ENCODE data around the gene IL17A. TPM values are rescaled to one million over a fixed set of nuclear protein-coding genes. Genes with fewer than 3 reads are reported as not detected.

IL17A gene
- not detected in 2 replicates for total RNA-seq

DNA sequence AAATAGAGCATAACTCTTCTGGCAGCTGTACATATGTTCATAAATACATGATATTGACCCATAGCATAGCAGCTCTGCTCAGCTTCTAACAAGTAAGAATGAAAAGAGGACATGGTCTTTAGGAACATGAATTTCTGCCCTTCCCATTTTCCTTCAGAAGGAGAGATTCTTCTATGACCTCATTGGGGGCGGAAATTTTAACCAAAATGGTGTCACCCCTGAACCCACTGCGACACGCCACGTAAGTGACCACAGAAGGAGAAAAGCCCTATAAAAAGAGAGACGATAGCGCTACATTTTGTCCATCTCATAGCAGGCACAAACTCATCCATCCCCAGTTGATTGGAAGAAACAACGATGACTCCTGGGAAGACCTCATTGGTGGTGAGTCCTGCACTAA, at the start of gene IL17A:
IL17A (plus strand) TSS at position 301 of the 400 bp plus-strand sequence; CDS start at position 358, 57 bp downstream.

Small RNA genes within 50 kb of the gene (small RNA-seq; reads per million reads assigned to genes)
- gene MIR133B (ENCODE audit: low replicate concordance) (not detected), gene MIR206 (ENCODE audit: low replicate concordance) (not detected)

Other genes with a start within 250 kb of the IL17A start
- not detected in 2 replicates for gene PKHD1, start 98.8 kb upstream of the IL17A start, total RNA-seq
- not detected in 2 replicates for gene IL17F, start 58.1 kb downstream of the IL17A start, total RNA-seq
- 14.2 and 71.9 TPM in 2 replicates for gene MCM3, start 98.4 kb downstream of the IL17A start, total RNA-seq
- 2.4 and 5.3 TPM in 2 replicates for gene PAQR8, start 175.8 kb downstream of the IL17A start, total RNA-seq
- 15.8 and 22.0 TPM in 2 replicates for gene EFHC1, start 234.0 kb downstream of the IL17A start, total RNA-seq